Stimulated activated CD4-positive, alpha-beta T cell treated with anti-CD3 and anti-CD28 coated beads, Interleukin-12 subunit alpha, Interleukin-12 subunit beta, amount 100 ng/mL, for 24 hours (primary cell): Measurements from ENCODE around the gene ZNF582.
A peak's percentile ranks its signal among the peaks of the same experiment; 100 is the strongest.
"Not testable (repeated sequence)": the region's sequence is repeated elsewhere in the genome, so short reads cannot be mapped to it uniquely, and the experiment has no call there.

Experiments used
- DNase-seq, 2 experiments: peaks; one replicate each; pipeline ENCODE4 v3.0.0-alpha.2; 2020; ENCODE audit warnings: low read depth in 2 of 2

ZNF582 gene

GRCh38 chr19:56351208-56351607, 42.1 kb downstream of the ZNF582 start:
- DNase-seq = no peak

GRCh38 chr19:56350416-56351045, 42.8 kb downstream of the ZNF582 start:
- peak in 1 of 2 experiments; percentile 21 for DNase-seq

- DNase-seq = no peak
Measured at GRCh38 chr19:56348289-56348877, 45.0 kb downstream of the ZNF582 start.

GRCh38 chr19:56347163-56347778, 46.1 kb downstream of the ZNF582 start:
- no peak for DNase-seq

GRCh38 chr19:56341948-56342347, 51.4 kb downstream of the ZNF582 start:
- DNase-seq = no peak

- not testable (repeated sequence) for DNase-seq
Measured at GRCh38 chr19:56339031-56339430, 54.3 kb downstream of the ZNF582 start.

- not testable (repeated sequence) for DNase-seq
Measured at GRCh38 chr19:56337077-56337476, 56.3 kb downstream of the ZNF582 start.

- not testable (repeated sequence) for DNase-seq
Measured at GRCh38 chr19:56335371-56335770, 58.0 kb downstream of the ZNF582 start.

- no peak for DNase-seq
Measured at GRCh38 chr19:56333506-56333905, 59.8 kb downstream of the ZNF582 start.
